T-helper 22 cell (primary cell): Measurements from ENCODE around the gene NT5M.

Experiments
- DNase-seq: peaks from one replicate; pipeline ENCODE4 v3.0.0-alpha.2; 2020; ENCODE audit warnings: low read depth

NT5M gene

DNA sequence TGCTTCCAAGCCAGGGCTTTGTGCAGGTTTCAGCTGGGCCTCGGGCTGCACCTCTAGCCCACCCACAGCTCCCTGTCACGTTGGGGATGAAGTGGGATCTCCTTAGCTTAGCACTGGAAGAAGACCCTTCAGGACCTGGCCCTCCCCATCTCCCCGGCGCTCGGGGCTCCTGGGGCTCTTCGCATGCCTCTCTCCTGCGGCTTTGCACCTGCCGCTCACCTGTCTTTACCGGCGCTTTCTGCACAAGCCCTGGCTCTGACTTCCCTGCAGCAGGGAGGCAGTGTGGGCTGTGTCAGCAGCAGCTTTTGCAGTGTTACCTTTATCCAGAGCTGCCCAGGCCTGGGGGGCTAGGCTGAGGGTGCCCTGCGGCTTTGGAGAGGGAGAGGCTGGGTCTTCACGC lies 52.3 kb downstream of the NT5M start:
- no peak for DNase-seq

DNA sequence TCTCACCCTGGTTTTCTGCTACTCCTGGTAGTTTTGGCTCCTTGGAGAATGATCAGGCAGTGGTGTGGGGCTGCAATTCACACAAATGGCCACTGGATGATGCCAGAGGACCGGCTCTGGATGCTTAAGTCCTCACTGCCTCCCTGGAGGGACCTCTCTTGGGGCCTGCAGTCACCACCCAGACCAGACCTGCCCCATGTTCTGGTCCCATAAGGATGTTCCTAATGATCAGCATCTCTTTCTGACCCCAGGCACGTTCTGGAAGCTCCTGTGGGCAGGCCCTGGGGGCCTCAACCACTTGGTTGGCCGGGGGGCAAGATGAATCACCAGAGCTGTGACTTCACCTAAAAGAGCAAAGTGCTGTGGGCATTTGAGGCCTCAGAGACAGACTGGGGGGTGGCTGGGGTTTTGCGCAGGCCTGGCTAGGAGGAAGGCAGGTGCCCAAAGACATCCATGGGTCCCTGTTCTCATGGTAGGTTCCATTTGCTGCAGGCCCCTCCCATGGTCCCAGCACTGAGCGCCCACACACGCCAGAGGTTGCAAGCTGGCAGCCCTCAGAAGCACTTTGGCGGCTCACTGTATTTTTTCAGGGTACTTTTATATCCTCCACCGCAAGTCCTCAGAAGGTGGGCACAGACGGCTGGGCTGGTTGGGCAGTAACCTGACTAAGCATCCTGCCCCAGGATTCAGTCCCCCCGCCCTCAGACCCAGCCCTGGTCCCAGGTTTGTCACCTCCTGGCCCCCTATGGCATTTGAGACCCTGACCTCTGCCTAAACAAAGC lies 53.2 kb downstream of the NT5M start:
- DNase-seq, result peak; percentile 16

DNA sequence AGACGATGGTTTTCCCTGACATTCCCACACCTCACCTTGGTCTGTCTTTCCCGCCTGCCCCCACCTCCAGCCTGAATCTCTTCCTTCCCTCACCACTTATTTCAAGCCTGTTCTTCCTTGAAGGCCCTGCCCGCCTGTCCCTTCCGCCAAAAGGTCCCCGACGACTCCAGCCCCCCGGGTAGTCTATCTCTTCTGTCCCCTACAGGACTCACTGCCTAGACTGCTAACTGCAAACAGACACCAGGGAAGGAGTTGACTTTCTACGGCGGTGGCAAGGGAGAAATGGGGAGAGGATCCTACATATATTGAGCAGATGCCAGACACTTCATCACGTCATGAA lies 53.7 kb downstream of the NT5M start:
- DNase-seq, result no peak

DNA sequence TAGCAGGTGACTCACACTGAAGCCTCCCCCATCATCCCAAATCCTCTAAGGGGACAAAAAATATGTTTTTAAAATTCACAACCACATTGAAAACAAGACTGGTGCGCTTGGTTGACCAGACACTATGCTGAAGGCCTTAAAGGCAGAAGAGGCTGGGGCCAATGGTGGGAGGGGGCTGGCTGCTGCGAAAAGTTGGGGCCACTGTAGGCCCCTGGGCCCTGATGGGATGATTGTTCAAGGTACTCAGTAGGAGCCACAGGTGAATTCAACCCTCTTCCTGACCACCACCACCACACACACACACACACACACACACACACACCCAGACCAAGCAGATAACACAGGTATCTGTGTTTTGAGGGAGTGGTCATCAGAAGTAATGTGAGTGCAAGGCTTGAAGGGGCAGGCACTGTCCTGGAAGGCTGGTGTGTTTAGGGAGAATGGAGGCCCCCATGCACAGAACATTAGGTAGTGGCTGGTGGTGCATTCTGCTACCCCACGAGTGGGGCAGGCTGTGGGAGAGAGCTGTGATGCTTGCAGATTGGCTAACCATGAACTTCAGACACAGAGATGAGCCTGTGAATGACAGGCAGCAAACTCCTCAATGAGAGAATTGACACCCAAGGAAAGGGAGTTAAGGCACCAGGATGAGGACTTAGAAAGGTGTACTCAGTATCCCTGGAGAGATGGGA lies 55.0 kb downstream of the NT5M start:
- DNase-seq, result no peak

DNA sequence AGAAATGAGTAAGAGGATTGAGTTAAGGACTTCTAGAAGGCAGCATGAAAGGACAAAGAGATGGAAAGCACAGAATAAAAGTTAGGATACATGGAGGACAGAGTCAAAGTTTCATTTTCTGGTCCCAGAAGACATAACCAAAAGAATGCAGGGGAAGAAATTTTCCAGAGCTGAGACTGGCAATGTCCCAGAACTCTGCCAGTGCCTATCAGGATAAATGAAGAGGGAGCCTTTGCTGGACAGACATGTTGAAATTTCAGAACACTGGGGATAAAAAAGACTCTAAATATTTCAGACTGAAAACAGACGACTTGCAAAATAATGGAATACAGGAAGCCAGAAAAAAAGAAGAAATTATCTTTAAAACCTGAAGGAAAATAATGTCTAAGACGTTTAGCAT lies 55.7 kb downstream of the NT5M start:
- DNase-seq, result no peak

DNA sequence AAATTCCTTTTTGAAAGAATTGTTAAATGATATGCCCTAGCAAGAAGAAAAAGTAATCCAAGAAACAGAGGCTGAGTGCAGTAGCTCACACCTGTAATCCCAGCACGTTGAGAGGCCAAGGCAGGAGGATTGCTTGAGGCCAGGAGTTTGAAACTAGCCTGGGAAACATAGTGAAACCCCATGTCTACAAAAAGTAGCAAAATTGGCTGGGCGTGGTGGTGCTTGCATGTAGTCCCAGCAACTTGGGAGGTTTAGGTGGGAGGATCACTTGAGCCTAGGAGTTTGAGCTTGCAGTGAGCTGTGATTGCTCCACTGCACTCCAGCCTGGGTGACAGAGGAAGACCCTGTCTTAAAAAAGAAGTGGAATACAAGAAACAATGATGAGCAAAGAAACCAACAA lies 56.1 kb downstream of the NT5M start:
- no peak for DNase-seq

DNA sequence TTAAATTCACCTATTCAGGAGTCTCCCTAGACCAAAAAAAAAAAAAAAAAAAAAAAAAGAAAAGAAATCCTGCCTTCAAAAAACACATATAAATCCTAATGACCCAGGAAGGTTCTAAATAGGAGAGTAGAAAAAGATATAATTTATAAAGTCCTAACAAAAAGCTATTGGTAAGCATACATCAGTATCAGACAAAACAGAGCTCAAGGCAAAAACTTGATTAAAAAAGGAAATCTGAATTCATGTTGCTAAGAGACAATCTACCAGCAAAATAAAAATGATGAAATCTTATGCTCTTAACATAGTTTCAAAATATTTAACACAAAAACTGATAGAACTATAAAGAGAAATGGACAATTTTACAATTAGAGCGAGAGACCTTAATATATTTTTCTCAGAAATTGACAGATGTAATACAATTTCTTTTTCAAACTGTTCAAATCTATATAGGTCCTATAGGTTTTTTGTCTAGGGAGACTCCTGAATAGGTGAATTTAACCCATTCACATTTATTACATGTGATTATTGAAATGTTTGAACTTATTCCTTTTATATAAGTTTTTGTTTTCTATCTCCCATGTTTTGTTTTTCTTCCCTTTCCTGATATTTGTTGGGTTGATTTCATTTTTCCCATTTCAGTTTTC lies 57.0 kb downstream of the NT5M start:
- DNase-seq, result no peak

DNA sequence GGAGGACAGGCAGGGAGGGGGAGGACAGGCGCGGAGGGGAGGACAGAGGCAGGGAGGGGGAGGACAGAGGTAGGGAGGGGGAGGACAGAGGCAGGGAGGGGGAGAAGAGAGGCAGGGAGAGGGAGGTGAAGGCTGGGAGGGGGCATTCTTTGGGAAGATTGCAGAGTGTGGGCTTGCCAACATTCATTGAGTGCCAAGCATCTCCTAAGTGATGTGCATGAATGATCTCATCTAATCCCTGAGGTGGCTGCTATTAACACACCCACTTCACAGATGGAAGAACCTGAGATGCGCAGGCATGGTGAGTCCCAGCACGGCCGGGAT lies 58.3 kb downstream of the NT5M start:
- no peak for DNase-seq

DNA sequence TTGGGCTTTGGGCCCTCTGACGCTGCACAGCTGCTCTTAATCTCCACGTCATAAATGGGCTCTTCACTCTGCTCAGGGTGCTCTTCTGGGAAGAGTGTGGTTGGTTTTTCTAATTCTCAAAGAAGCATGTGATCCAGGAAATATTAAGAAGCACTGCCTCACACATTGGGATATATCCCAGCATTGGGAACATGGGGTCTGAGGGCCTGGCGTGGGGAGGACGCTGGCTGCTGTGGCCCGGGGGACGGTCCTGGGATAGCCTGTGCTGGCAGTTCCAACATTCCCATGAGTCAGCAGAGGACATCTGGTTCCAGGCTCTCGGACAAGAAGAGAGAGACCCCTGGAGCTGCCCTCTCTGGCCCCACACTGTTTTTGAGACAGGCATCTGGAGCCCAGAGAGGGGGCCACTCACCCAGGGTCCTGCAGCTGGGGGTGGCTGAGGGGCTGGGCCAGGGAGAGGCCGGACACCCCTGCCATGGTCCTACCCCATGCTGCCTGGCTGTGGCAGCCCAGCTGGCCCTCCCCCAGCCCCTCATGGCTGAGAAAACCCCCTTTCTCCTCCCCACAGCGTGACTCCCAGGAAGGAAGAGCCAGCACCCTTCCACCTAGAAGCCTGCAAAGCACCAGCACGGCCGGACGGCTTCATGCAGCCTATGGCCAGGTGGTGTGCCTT lies 58.8 kb downstream of the NT5M start:
- no peak for DNase-seq

DNA sequence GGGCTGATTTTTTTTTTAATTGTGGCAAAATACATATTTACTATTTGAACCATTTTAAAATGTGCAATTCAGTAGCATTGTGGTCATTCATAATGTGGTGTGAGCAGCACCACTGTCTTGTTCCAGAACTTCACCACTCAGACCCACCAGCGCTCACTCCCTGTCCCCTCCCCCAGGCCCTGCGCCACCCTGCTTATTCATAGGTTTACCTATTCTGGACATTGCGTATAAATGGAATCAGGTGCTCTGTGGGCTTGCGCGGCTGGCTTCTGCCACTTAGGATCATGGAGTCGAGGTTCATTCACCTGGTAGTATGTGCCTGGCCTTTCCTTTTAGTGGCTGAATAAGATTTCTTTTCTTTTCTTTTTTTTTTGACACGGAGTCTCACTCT lies 59.4 kb downstream of the NT5M start:
- no peak for DNase-seq

DNA sequence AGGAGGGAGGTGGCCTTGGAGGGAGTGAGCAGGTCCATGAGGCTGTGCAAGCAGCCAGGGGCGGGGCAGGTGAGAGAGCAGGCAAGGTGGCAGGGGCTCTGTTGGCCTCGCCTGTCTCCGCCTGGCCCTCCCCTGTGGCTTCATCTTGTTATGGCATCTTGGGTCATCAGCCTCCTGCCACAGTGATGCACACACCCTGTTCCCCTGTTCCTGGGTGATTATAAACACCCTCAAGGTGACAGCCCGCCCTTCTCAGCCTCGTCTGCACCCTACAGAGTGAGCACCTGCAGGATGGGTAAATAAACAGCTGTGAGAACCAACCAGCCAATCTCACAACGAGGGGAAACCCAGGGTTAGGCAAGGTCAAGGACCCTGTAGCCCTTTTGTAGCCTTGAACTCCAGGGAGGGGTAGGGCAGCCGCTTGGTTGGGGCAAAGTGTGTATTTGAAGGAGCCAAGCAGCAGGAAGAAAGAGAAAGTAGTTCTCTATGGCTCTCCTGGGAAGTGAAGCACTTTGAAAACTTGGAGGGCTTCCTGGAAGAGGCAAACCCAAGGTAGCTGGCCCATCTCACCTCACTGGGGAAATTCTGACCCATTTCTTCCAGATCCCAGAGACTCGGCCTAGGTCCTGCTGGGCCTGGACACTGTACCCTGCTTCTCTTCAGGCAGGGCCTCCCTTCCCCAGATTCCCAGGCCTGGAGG lies 60.6 kb downstream of the NT5M start:
- no peak for DNase-seq

DNA sequence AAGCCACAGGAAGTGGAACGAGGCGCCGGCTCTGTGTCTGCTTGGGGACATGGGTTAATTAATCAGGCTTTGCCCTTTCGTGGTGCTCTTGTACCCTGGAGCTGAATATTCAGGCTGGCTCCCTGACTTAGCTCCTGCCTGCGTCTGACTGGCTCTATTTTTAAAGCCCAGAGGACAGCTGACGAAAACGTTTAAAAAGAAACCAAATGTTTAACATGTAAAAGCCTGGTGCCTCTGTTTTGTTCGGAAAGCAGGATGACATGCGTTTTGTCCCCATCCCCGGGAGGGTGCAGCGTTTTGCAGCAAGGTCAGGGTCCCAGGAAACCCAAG lies 61.1 kb downstream of the NT5M start:
- DNase-seq, result no peak

DNA sequence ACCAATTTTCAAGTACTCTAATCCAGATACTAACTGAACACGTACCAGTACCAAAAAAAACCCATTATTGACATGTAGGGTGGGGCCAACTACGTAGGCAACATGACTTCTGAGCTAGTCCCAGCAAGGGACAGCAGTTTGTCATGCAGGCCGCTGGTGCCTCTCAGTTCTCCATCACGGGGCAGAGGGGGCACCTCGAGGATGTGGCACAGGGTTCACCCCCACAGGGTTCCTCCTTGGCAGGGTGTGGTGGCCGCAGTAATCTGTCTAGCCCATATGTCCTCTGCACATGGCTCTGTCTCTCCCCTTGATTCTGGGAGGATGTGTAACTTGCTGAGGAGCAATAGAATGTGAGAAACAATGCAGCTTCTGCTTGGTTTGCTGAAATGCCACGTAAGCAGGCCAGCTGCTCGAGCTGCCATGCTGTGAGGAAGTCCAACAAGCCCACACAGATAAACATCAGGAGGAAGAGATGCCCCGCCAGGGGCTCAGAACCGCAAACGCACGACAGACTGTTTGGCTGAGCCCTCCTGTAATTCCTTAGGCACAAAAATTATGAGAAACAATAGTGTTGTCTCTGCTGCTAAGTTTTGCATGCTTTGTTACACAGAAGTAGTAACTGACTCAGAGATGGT lies 62.4 kb downstream of the NT5M start:
- no peak for DNase-seq

DNA sequence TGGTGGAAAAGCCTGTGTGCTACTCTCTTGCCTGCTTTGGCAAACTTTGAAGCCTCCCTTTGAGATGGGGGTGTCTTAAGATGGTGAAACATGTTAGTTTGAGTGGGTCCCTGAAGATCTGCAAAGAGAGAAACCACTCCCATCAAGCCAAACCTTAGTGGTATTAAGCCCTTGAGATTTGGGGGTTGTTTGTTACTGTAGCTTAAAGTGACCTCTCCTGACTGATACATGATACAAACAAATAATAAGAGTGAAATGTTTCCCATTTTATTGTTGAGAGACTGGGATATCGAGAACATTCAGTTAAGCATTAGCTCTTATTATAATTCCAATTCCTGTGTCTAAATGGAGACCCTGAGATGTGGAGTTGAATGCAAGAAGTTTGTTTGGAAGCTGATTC lies 63.1 kb downstream of the NT5M start:
- DNase-seq, result no peak

DNA sequence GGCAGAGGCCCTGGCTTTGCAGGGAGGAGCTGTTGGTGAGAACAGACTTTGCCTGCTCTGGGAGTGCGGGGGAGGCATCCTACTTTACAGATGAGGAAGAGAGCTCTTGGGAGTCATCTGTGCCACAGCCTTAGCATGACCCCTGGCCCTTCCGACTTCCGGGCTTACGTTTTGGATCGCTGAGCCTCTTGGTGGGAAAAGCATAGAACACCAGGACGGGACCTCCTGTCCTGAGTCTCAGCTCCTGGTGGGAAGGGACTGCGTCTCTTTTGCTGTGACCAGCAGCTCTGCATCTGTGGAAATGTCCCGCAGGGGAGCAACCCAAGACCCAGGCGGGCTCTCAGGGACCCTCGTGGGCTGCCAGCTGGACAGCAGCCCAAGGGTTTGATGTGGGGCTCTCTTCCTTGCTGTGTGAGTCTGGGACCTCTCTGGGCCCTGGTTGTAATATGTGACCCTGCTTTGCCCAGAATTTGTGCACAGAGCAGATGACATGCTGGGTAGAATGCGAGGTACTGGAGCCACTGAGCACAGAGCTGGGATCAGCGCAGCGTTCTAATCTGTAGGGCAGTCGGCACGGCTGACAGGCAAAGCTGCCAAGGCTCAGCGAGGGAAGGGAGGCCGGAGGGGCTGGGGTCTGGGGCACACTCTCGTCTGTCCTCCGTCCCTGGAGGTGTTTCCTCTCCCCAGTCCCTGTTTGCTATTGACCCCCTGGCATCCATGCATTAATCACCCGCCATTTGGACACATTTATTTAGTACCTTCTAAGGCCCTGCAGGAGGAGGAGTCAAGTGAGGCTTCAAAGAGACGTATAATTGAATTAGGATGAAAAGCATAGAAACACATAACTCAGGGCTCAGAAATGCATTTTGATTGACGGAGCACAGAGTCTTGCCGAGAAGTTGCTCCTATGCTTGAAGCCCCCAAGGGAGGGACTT lies 64.0 kb downstream of the NT5M start:
- no peak for DNase-seq

DNA sequence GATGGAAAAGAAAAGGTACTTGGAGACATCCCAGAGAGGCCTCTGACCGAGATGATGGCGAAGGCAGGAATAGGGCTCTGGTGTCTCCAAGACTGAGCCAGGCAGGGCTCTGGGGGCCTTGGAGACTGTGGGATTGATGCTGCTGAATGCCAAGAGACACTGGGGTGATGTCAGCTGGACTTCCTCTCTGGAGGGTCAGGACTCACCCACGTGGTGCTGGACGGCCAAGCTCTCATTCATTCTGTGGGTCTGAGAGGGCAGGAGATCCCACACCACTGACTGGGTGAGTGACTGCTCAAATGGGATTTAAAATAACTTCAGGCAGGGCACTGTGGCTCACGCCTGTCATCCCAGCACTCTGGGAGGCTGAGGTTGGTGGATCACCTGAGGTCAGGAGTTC lies 64.8 kb downstream of the NT5M start:
- no peak for DNase-seq

DNA sequence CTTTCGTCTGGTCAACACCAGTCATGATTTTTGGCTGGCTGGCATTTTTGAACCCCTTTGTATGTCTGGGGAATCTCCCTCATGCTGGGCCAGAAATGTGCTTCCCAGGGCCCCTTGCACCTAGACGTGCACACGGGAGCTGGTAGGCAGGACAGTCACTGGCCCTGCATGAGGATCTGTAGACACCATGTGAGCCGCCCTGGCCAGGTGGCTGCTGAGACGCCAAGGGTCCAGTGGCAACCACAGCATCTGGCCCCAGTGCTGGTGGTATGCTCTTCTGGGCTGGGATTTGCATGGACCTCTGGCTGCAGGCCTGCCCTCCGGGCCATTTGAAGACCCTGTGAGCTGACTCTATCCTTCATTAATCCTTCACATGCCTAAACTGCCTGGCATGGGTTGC lies 67.5 kb downstream of the NT5M start:
- DNase-seq, result no peak

DNA sequence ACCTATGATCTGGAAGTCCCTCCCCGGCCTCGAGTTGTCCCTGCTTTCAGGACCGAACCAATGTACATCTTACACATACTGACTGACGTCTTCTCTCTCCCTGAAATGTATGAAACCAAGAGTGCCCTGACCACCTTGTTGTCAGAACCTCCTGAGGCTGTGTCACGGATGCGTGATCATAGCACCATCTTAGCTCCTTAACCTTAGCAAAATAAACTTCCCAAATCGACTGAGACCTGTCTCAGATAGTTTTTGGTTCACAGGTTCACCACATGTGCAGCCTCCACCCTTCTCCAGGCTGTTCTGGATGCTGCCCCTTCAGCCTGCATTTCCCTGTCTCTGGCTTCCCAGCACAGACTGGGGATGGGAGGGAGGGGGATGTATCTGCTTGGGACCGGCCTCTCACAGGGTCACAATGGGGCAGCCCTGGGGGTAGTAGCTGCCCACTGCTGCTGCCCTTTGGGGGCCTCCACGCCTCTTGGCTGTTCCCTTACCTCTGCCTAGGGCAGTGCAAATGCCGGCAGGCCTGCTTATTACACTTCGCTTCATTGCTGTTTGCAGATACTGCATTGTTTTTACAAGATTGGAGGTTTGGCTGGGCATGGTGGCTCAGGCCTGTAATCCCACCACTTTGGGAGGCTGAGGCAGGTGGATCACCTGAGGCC lies 69.8 kb downstream of the NT5M start:
- no peak for DNase-seq

DNA sequence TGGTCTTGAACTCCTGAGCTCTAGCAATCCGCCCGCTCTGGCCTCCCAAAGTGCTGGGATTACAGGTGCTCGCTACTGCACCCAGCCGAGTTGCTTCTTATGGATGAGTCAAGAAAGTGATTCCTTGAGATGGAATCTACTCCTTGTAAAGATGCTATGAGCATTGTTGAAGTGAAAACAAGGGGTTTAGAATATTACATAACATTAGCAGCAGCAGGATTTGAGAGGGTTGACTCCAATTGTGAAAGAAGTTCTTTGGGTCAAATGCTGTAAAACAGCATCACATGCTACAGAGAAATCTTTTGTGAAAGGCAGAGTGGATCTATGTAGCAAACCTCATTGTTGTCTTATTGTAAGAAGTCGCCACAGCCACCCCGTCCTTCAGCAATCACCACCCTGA lies 72.7 kb downstream of the NT5M start:
- DNase-seq, result no peak

DNA sequence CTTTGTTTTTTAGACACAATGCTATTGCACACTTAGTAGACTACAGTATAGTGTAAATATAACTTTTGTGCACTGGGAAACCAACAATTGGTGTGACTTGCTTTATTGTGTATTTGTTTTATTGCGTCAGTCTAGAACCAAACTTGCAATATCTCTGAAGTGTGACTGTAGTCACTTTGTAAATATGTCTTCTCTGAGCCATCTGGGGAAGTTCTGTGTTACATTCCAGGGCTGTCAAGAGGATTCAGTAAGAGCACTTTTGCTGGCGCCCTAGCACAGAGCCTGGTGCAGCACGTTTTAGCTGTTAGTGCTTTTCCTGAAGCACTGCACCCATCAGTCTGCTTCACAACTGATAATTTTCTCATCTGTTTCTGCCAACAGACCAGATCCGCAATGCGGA lies 73.2 kb downstream of the NT5M start:
- no peak for DNase-seq
